Fibroblast of lung (primary cell): ENCODE data around the gene AK8. TPM values are rescaled to one million over a fixed set of nuclear protein-coding genes. Genes with fewer than 3 reads are reported as not detected.
"Not testable (repeated sequence)": the region's sequence is repeated elsewhere in the genome, so short reads cannot be mapped to it uniquely, and the experiment has no call there.

Experiments
- DNase-seq, 2 donors: peaks; one replicate each; pipeline versions ENCODE4 v3.0.0 to v3.0.0-alpha.2; 2010; ENCODE audit warnings: low read depth in 2 of 2
- H2AFZ ChIP-seq: 2 replicates; pipeline ENCODE4 v1.5.1; 2012; ENCODE audit warnings: low read length, control low read depth, inconsistent platforms
- H3K27ac ChIP-seq: 2 replicates; pipeline ENCODE4 v1.5.1; 2011; ENCODE audit warnings: low read length, control low read depth; ENCODE audit not compliant: insufficient read depth
- H3K27me3 ChIP-seq: 2 replicates; pipeline ENCODE4 v1.5.1; 2011; ENCODE audit warnings: mild to moderate bottlenecking, low read length; ENCODE audit not compliant: control insufficient read depth, insufficient read depth
- H3K36me3 ChIP-seq: 2 replicates; pipeline ENCODE4 v1.5.1; 2011; ENCODE audit warnings: low read length; ENCODE audit not compliant: control insufficient read depth, insufficient read depth
- H3K4me1 ChIP-seq: 2 replicates; pipeline ENCODE4 v1.5.1; 2011; ENCODE audit warnings: low read length; ENCODE audit not compliant: control insufficient read depth, insufficient read depth; ENCODE audit errors: extremely low read depth
- H3K4me2 ChIP-seq: 2 replicates; pipeline ENCODE4 v1.5.1; 2011; ENCODE audit warnings: low read length, control low read depth; ENCODE audit not compliant: insufficient read depth; ENCODE audit errors: extremely low read depth
- H3K4me3 ChIP-seq, 4 experiments: fragments of 200-600 bp in 1 of 4; sonication (generic) in 1 of 4; replicated peaks in 1 of 4; 2 replicates each; pipeline ENCODE4 v1.5.1; 2011 to 2016; ENCODE audit warnings: low read length in 4 of 4, low read depth in 3 of 4, mild to moderate bottlenecking in 3 of 4, control low read depth in 2 of 4, inconsistent platforms in 1 of 4, mixed read lengths in 1 of 4; ENCODE audit not compliant: insufficient read depth in 1 of 4; ENCODE audit errors: control extremely low read depth in 1 of 4
- H3K79me2 ChIP-seq: 2 replicates; pipeline ENCODE4 v1.5.1; 2012; ENCODE audit warnings: mild to moderate bottlenecking, low read length, inconsistent platforms; ENCODE audit not compliant: control insufficient read depth, insufficient read depth
- H3K9ac ChIP-seq: 2 replicates; pipeline ENCODE4 v1.5.1; 2011; ENCODE audit warnings: mild to moderate bottlenecking, low read length, control low read depth; ENCODE audit not compliant: insufficient read depth
- H3K9me3 ChIP-seq: 2 replicates; pipeline ENCODE4 v1.5.1; 2012; ENCODE audit warnings: low read depth, low read length; ENCODE audit not compliant: control insufficient read depth, insufficient read depth
- H4K20me1 ChIP-seq: 2 replicates; pipeline ENCODE4 v1.5.1; 2011; ENCODE audit warnings: low read length; ENCODE audit not compliant: control insufficient read depth, insufficient read depth; ENCODE audit errors: extremely low read depth
- CTCF ChIP-seq, 2 donors: IDR thresholded peaks in 1 of 2; conservative IDR thresholded peaks in 1 of 2; 1 replicate in 1 of 2; 2 replicates in 1 of 2; pipeline ENCODE4 v1.5.1; 2011 to 2012; ENCODE audit warnings: low read length in 2 of 2, control low read depth in 1 of 2, inconsistent platforms in 1 of 2, low read depth in 1 of 2, mild to moderate bottlenecking in 1 of 2
- EZH2 ChIP-seq: IDR thresholded peaks from 2 replicates; pipeline ENCODE4 v1.5.1; 2012; ENCODE audit warnings: low read length, control low read depth, mild to moderate bottlenecking; ENCODE audit errors: missing control alignments
- polyA plus RNA-seq, 2 donors: library from polyadenylated mRNA; depleted of rRNA in 1 of 2; stranded (reverse) in 1 of 2; unstranded in 1 of 2; fragments of >200 nt; gene quantifications; 2 replicates each; pipeline ENCODE4 v1.2.1, GENCODE V29; 2011 to 2012; ENCODE audit warnings: missing spikeins in 1 of 2
- total RNA-seq: library from RNA; depleted of rRNA; stranded (reverse); fragments of >200 nt; gene quantifications from 2 replicates; pipeline ENCODE4 v1.2.1, GENCODE V29; 2014

Gene AK8
- total and polyA plus RNA-seq, 2 donors (not counting 1 experiment from before 2014, with no cell fraction given), result 0.17 to 0.50 TPM

- Histone ChIP-seq H3K4me2 (no peak overlapping the region), H3K27me3 (no peaks in the 10 kb centered on the region), H3K4me3 (no peak overlapping the region), H3K36me3 (no peaks in the 10 kb centered on the region), H2AFZ (no peak overlapping the region), H3K9ac (no peak overlapping the region), H4K20me1 (no peaks in the 10 kb centered on the region), H3K9me3 (no peaks in the 10 kb centered on the region), H3K79me2 (no peaks in the 10 kb centered on the region), H3K4me1 (no peaks in the 10 kb centered on the region), H3K27ac (no peak overlapping the region)
- no peak for DNase-seq
- TF ChIP-seq CTCF (conservative IDR thresholded peaks at IDR 0.05 in 1 of 2, IDR thresholded peaks at IDR 0.05 in 1 of 2; ENCODE audit: low read depth in 1 of 2, low read length in 2 of 2) (no peak), EZH2 (no peak)
Observed at GRCh38 chr9:132711846-132712245, 166.2 kb downstream of the AK8 start.

GRCh38 chr9:132711152-132711551 lies 166.9 kb downstream of the AK8 start:
- H3K9me3 ChIP-seq, H3K27ac ChIP-seq, H3K4me1 ChIP-seq, H3K4me2 ChIP-seq, H2AFZ ChIP-seq, H3K9ac ChIP-seq, H3K27me3 ChIP-seq, DNase-seq, H3K79me2 ChIP-seq, H3K4me3 ChIP-seq, H3K36me3 ChIP-seq, H4K20me1 ChIP-seq: not testable (repeated sequence)

- H3K79me2 ChIP-seq, result no peaks in the 10 kb centered on the region
- H2AFZ ChIP-seq, result no peak overlapping the region
- no peak overlapping the region for H3K9ac ChIP-seq
- no peak overlapping the region for H3K4me2 ChIP-seq
- H3K9me3 ChIP-seq, result no peaks in the 10 kb centered on the region
- H3K4me3 ChIP-seq, result no peak overlapping the region
- no peaks in the 10 kb centered on the region for H4K20me1 ChIP-seq
- TF ChIP-seq EZH2 (no peak), CTCF (conservative IDR thresholded peaks at IDR 0.05 in 1 of 2, IDR thresholded peaks at IDR 0.05 in 1 of 2; ENCODE audit: low read depth in 1 of 2, low read length in 2 of 2) (no peak)
- no peak overlapping the region for H3K27ac ChIP-seq
- no peak for DNase-seq
- no peaks in the 10 kb centered on the region for H3K4me1 ChIP-seq
- H3K27me3 ChIP-seq, result no peaks in the 10 kb centered on the region
- no peaks in the 10 kb centered on the region for H3K36me3 ChIP-seq
Observed at GRCh38 chr9:132710333-132710732, 167.8 kb downstream of the AK8 start.
